Endothelial cell of umbilical vein (primary cell): Measurements from ENCODE around the gene CCR7. TPM values are rescaled to one million over a fixed set of nuclear protein-coding genes. Genes with fewer than 3 reads are reported as not detected.

Experiments used
- BruUV-seq: library from RNA; stranded (reverse); fragments of 400-500 nt; replicated peaks from 2 replicates; lab custom pipeline; 2021; lab: Mats Ljungman, UMichigan
- CTCF ChIA-PET: fragments of 300-600, 350-600 bp; sonication (Branson Sonifier 250); formaldehyde crosslinking; loops from one replicate; lab custom pipeline; 2021; ENCODE audit warnings: antibody characterized with exemption, inconsistent platforms; lab: Charles Lee
- POLR2A ChIA-PET: fragments of 300-600, 350-600 bp; sonication (Branson Sonifier 250); formaldehyde crosslinking; loops from one replicate; lab custom pipeline; 2021; ENCODE audit warnings: antibody characterized with exemption, inconsistent platforms; lab: Charles Lee
- DNase-seq: peaks from one replicate; pipeline ENCODE4 v3.0.0-alpha.2; 2011; ENCODE audit warnings: low read depth, low spot score
- FAIRE-seq: peaks from 2 replicates; lab custom pipeline; 2011; peaks lifted over from hg19 to GRCh38; lab: Jason Lieb, UNC
- H2AFZ ChIP-seq: 2 replicates; pipeline ENCODE4 v1.6.0; 2012; ENCODE audit warnings: low read depth, low read length, control low read depth, inconsistent platforms
- H3K27ac ChIP-seq: 2 replicates; pipeline ENCODE4 v1.5.1; 2011; ENCODE audit warnings: low read depth, mild to moderate bottlenecking, control low read depth, low read length, moderate library complexity; ENCODE audit not compliant: insufficient read depth
- H3K27me3 ChIP-seq, 2 experiments: 2 replicates each; pipeline versions ENCODE4 v1.6.0 to v1.6.1; 2011; ENCODE audit warnings: low read length in 2 of 2, mixed read lengths in 1 of 2; ENCODE audit not compliant: control insufficient read depth in 2 of 2, insufficient read depth in 2 of 2
- H3K36me3 ChIP-seq, 2 experiments: 2 replicates in 1 of 2; 3 replicates in 1 of 2; pipeline ENCODE4 v1.5.1; 2011; ENCODE audit warnings: low read length in 2 of 2, mild to moderate bottlenecking in 1 of 2, moderate library complexity in 1 of 2; ENCODE audit not compliant: control insufficient read depth in 2 of 2, insufficient read depth in 2 of 2; ENCODE audit errors: extremely low read depth in 1 of 2
- H3K4me1 ChIP-seq: 3 replicates; pipeline ENCODE4 v1.5.1; 2011; ENCODE audit warnings: mild to moderate bottlenecking, low read length; ENCODE audit not compliant: control insufficient read depth, insufficient read depth; ENCODE audit errors: extremely low read depth
- H3K4me2 ChIP-seq: 2 replicates; pipeline ENCODE4 v1.6.1; 2011; ENCODE audit warnings: low read length, control low read depth, mixed read lengths; ENCODE audit not compliant: insufficient read depth
- H3K4me3 ChIP-seq, 3 experiments: fragments of 200-600 bp in 1 of 3; sonication (generic), shearing (Covaris generic) in 1 of 3; replicated peaks in 1 of 3; 2 replicates each; pipeline ENCODE4 v1.5.1; 2011 to 2016; ENCODE audit warnings: control low read depth in 3 of 3, low read length in 3 of 3, mild to moderate bottlenecking in 2 of 3, inconsistent platforms in 1 of 3, low read depth in 1 of 3, moderate library complexity in 1 of 3; ENCODE audit not compliant: insufficient read depth in 1 of 3
- H3K79me2 ChIP-seq: 2 replicates; pipeline ENCODE4 v1.6.0; 2012; ENCODE audit warnings: low read length, inconsistent platforms; ENCODE audit not compliant: control insufficient read depth, insufficient read depth
- H3K9ac ChIP-seq: replicated peaks from 2 replicates; pipeline ENCODE3; 2011; ENCODE audit warnings: low read length, control low read depth; ENCODE audit not compliant: insufficient read depth; ENCODE audit errors: extremely low read depth
- H3K9me1 ChIP-seq: replicated peaks from 3 replicates; pipeline ENCODE4 v1.6.0; 2011; ENCODE audit warnings: mild to moderate bottlenecking, low read length; ENCODE audit not compliant: control insufficient read depth, insufficient read depth; ENCODE audit errors: extremely low read depth
- H3K9me3 ChIP-seq: replicated peaks from 2 replicates; pipeline ENCODE4 v1.5.1; 2012; ENCODE audit warnings: low read length, inconsistent platforms; ENCODE audit not compliant: control insufficient read depth, insufficient read depth
- H4K20me1 ChIP-seq: replicated peaks from 2 replicates; pipeline ENCODE3; 2011; ENCODE audit warnings: mild to moderate bottlenecking, low read length; ENCODE audit not compliant: control insufficient read depth, insufficient read depth; ENCODE audit errors: extremely low read depth
- FOS ChIP-seq: IDR thresholded peaks from 2 replicates; pipeline ENCODE4 v1.6.1; 2011; ENCODE audit warnings: mild to moderate bottlenecking, low read length, moderate library complexity, borderline replicate concordance; ENCODE audit not compliant: insufficient read depth
- JUN ChIP-seq: IDR thresholded peaks from 2 replicates; pipeline ENCODE4 v1.6.1; 2011; ENCODE audit warnings: borderline replicate concordance, low read depth; ENCODE audit not compliant: insufficient read length, insufficient read depth
- MYC ChIP-seq: IDR thresholded peaks from one replicate; pipeline ENCODE4 v1.6.1; 2011; ENCODE audit warnings: mild to moderate bottlenecking, low read depth, low read length
- dilution Hi-C: fragments of 300-500 bp; cut with MboI; formaldehyde crosslinking; loops from one replicate; pipeline ENCODE4 v1.15.0; 2019; ENCODE audit warnings: low sequenced_read_pairs; ENCODE audit not compliant: extremely low pct_ligation_motif_present
- intact Hi-C: fragments of 100-400 bp; cut with micrococcal nuclease; formaldehyde crosslinking; loops from one replicate; pipeline ENCODE4 v1.10.0; 2022
- polyA plus RNA-seq, 4 experiments: library from polyadenylated mRNA; depleted of rRNA in 3 of 4; stranded (reverse) in 3 of 4; unstranded in 1 of 4; fragments of >200 nt; gene quantifications; 2 replicates each; pipeline versions ENCODE4 v1.2.1 to v1.2.3, GENCODE V29; 2011 to 2012; ENCODE audit warnings: missing spikeins in 1 of 4
- total RNA-seq: library from RNA; stranded (reverse); gene quantifications from 2 replicates; pipeline ENCODE4 v1.2.3, GENCODE V29; 2021

The CCR7 gene
- total and polyA plus RNA-seq, 2 donors (not counting 3 experiments of a cell fraction or from before 2014, with no cell fraction given) = 0.18 TPM; not detected in 1

DNA sequence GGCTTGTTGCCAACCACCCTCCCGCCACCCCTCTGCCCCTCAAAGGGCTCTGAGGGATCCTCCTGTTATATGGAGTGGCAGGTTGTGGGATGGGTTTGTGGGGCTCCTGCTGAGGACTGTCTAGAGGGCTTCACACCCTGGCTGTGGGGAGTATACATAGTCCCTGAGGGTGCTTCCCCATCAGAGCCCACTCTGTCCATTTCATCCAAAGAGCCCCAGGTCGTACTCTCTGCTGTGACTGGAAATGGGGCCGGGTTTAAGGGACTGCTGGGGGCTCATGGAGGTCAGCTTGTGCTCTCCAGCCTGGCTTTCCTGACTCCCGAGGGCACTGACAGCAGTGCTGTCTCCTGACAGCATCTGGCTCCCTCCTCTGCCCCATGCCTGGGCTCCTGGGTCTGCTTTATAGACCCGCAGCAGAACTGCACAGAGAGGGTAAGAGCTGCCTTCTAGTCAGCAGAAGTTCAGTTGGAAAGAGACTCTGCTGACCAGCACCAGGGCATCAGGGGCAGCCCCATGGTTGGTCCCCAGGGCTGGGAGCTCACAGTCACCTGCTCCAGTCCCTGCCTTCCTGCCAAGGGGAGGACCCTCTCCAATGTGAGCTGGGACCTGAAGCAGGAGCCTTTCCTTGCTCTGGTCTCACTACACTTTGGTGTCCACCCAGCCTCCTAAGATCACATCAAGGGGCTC lies 46.0 kb downstream of the CCR7 start:
- TF ChIP-seq JUN (no peak), FOS (no peak)
- Histone ChIP-seq H3K4me1 (peaks cover 7% of the 10 kb centered on the region), H3K4me3 (no peak overlapping the region), H4K20me1 (no peaks in the 10 kb centered on the region), H3K79me2 (no peaks in the 10 kb centered on the region), H2AFZ (no peak overlapping the region), H3K9me3 (no peaks in the 10 kb centered on the region), H3K27ac (no peak overlapping the region), H3K4me2 (no peak overlapping the region), H3K9ac (no peak overlapping the region), H3K9me1 (no peaks in the 10 kb centered on the region), H3K36me3 (no peaks in the 10 kb centered on the region), H3K27me3 (peaks cover 11 to 17% of the 10 kb centered on the region in 2 experiments)
- POLR2A ChIA-PET = no interaction called here
- dilution Hi-C loops (no loop called here), intact Hi-C loops (no loop called here)
- FAIRE-seq (no peak), DNase-seq (no peak)
- no TSS peak for BruUV-seq
- CTCF ChIA-PET = interaction anchor here (0.6 to 3.0 kb wide), 4 partner anchors 14 to 126 kb away, joined by 3 to 15 read pairs (median 4); no protein-coding TSS in a partner anchor

DNA sequence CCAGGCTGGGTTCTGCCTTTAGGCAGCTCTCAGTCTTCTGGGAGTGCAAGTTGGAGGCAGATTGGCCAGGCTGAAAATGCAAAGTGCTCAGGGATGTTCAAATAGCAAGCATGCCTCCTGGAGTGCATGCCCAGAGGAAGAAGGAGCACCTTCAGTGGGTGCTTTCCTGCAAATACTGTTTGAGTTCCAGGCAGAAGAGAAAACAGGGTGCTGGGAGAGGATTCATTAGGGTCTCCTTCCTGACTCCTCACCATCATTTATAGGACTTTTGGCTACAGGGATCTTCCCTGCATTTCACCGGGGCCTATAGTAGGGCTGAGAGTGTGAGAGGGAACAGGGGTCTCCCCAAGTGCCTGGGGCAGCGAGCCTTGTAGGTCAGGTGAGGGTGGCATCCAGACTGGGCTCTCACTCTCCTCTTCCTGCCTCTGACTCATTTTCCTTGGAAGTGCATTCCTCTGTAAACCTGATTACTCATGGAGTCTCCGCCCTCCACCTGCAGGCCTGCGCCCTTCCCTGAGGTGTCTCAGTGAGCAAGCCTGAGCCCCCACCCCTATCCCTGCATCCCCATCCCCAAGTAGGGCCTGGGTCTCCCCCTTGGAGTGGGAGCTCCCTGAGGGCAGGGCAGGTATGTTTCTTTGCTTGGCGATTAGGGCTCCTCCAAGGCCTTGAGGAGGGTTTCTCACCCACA lies 46.7 kb downstream of the CCR7 start:
- Histone ChIP-seq H3K36me3 (no peaks in the 10 kb centered on the region), H3K9ac (no peak overlapping the region), H3K79me2 (no peaks in the 10 kb centered on the region), H3K9me1 (no peaks in the 10 kb centered on the region), H3K4me1 (peaks cover 7% of the 10 kb centered on the region), H3K27me3 (peaks cover 4 to 20% of the 10 kb centered on the region in 2 experiments), H4K20me1 (no peaks in the 10 kb centered on the region), H3K9me3 (no peaks in the 10 kb centered on the region), H2AFZ (no peak overlapping the region), H3K4me2 (no peak overlapping the region), H3K27ac (no peak overlapping the region), H3K4me3 (no peak overlapping the region)
- ChIA-PET POLR2A (no interaction called here), CTCF (interaction anchor here (0.8 to 3.0 kb wide), 5 partner anchors 14 to 125 kb away, joined by 3 to 19 read pairs (median 4); no protein-coding TSS in a partner anchor)
- dilution Hi-C loops (no loop called here), intact Hi-C loops (no loop called here)
- no TSS peak for BruUV-seq
- TF ChIP-seq FOS (peak; percentile 37), MYC (no peak)
- DNase-seq (no peak), FAIRE-seq (peak; percentile 31)
